K562 (cell line): Measurements from ENCODE around the gene IGSF9. TPM values are rescaled to one million over a fixed set of nuclear protein-coding genes. Genes with fewer than 3 reads are reported as not detected.

Experiments used
- JUND ChIP-seq, 2 experiments: IDR thresholded peaks; 2 replicates in 1 of 2; 3 replicates in 1 of 2; pipeline ENCODE4 v1.6.1; 2011; ENCODE audit warnings: borderline replicate concordance in 2 of 2, low read depth in 2 of 2, low read length in 2 of 2, improper control_type of control experiment in 1 of 2, missing biosample characterization in 1 of 2, missing genetic modification characterization in 1 of 2, missing genetic modification reagents in 1 of 2
- NEUROD1 ChIP-seq: fragments of 150-350 bp; IDR thresholded peaks from 2 replicates; pipeline ENCODE4 v1.6.1; 2014; ENCODE audit warnings: borderline replicate concordance, low read length, low read depth; ENCODE audit not compliant: partially characterized antibody
- RCOR1 ChIP-seq, 2 experiments: IDR thresholded peaks; 2 replicates each; pipeline ENCODE4 v1.6.1; 2012; ENCODE audit warnings: low read depth in 2 of 2, low read length in 2 of 2, borderline replicate concordance in 1 of 2, improper control_type of control experiment in 1 of 2
- XRCC5 ChIP-seq: fragments of 200-400 bp; formaldehyde crosslinking; IDR thresholded peaks from 2 replicates; pipeline ENCODE4 v1.6.1; 2017; ENCODE audit warnings: low read depth, mild to moderate bottlenecking, low read length
- YBX1 ChIP-seq: fragments of 450-650 bp; IDR thresholded peaks from 2 replicates; pipeline ENCODE4 v1.7.1; 2016; ENCODE audit warnings: mild to moderate bottlenecking
- ZNF57 ChIP-seq: fragments of 450-650 bp; formaldehyde crosslinking; IDR thresholded peaks from 2 replicates; pipeline ENCODE4 v1.4.0; 2020; ENCODE audit warnings: mild to moderate bottlenecking, moderate library complexity
- polyA plus RNA-seq, 8 experiments: library from polyadenylated mRNA; depleted of rRNA in 4 of 8; stranded (reverse) in 5 of 8; unstranded in 3 of 8; fragments of >200 nt; fragmentation: Nextera tagmentation in 2 of 8; fragmentation: Illumina TruSeq in 1 of 8; extraction: Ambion mirVana in 2 of 8; extraction: Trizol in 1 of 8; gene quantifications; 2 replicates each; pipeline versions ENCODE4 v1.2.1 to v1.2.3, GENCODE V29; 2011 to 2014; ENCODE audit warnings: inconsistent platforms in 1 of 8, missing spikeins in 1 of 8
- total RNA-seq, 7 experiments: library from RNA; depleted of rRNA in 6 of 7; stranded (reverse); fragments of >200 nt in 6 of 7; fragmentation: Illumina TruSeq in 2 of 7; extraction: Trizol in 2 of 7; gene quantifications; 2 replicates each; pipeline versions ENCODE4 v1.2.1 to v1.2.3, GENCODE V29; 2011 to 2021; ENCODE audit warnings: low replicate concordance in 1 of 7
- TF ChIP-seq, protein P1 (sequence below), 2 experiments: fragments of 450-650 bp; formaldehyde crosslinking in 1 of 2; IDR thresholded peaks; 2 replicates each; pipeline versions ENCODE4 v1.4.0 to v1.6.1; 2014 to 2020; ENCODE audit warnings: mild to moderate bottlenecking in 2 of 2, borderline replicate concordance in 1 of 2, low read depth in 1 of 2
- TF ChIP-seq, protein P2 (sequence below), 2 experiments: IDR thresholded peaks; 2 replicates each; pipeline ENCODE4 v1.6.1; 2011; ENCODE audit warnings: borderline replicate concordance in 1 of 2, control low read depth in 1 of 2, low read depth in 1 of 2, low read length in 1 of 2, mild to moderate bottlenecking in 1 of 2, mixed read lengths in 1 of 2, moderate library complexity in 1 of 2; ENCODE audit not compliant: insufficient read depth in 1 of 2, insufficient read length in 1 of 2, poor library complexity in 1 of 2, severe bottlenecking in 1 of 2; ENCODE audit errors: extremely low read depth in 1 of 2
- TF ChIP-seq, protein P3 (sequence below): fragments of 250-450 bp; sonication (Bioruptor Pico); IDR thresholded peaks from 2 replicates; pipeline ENCODE4 v1.4.0; 2020

IGSF9 gene
- total and polyA plus RNA-seq, 9 of the 15 experiments (the other 6 are each of a cell fraction or from before 2014, with no cell fraction given) = 0.03 to 0.29 (median 0.07) TPM; not detected in 1

DNA sequence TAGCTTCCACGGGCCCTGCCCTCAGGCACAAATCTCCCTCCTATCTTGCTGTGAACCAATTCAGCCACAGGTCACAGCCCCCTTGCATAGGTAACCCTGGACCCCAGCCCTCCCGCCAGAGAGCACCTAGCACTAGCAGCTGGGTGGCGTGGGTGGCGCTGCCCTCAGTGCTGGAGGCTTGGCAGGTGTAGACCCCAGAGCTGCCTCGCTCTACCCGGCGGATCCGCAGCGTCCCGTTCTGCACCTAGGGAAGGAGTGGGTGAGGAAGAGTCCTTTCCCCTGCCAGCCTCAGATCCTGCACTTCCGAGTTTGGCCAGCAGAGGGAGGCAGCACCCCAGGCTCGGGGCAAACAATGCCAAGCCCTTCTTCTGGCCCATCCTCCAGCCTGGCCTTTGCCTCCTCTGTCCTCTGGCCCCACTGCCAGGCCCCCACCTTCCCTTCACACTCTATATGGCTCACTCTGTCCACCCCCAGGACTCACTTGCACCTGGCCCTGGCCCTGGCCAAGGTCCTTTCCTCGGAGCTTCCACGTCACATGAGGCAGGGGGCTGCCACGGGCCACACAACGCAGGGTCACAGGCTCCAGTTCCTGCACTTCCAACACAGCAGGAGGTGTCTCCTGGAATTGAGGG is 9.0 kb downstream of the IGSF9 start (continued):
- TF ChIP-seq, protein P1, sequence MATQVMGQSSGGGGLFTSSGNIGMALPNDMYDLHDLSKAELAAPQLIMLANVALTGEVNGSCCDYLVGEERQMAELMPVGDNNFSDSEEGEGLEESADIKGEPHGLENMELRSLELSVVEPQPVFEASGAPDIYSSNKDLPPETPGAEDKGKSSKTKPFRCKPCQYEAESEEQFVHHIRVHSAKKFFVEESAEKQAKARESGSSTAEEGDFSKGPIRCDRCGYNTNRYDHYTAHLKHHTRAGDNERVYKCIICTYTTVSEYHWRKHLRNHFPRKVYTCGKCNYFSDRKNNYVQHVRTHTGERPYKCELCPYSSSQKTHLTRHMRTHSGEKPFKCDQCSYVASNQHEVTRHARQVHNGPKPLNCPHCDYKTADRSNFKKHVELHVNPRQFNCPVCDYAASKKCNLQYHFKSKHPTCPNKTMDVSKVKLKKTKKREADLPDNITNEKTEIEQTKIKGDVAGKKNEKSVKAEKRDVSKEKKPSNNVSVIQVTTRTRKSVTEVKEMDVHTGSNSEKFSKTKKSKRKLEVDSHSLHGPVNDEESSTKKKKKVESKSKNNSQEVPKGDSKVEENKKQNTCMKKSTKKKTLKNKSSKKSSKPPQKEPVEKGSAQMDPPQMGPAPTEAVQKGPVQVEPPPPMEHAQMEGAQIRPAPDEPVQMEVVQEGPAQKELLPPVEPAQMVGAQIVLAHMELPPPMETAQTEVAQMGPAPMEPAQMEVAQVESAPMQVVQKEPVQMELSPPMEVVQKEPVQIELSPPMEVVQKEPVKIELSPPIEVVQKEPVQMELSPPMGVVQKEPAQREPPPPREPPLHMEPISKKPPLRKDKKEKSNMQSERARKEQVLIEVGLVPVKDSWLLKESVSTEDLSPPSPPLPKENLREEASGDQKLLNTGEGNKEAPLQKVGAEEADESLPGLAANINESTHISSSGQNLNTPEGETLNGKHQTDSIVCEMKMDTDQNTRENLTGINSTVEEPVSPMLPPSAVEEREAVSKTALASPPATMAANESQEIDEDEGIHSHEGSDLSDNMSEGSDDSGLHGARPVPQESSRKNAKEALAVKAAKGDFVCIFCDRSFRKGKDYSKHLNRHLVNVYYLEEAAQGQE (IDR thresholded peaks at IDR 0.05; ENCODE audit: borderline replicate concordance) = peak; percentile 83
- TF ChIP-seq, protein P1 (CRISPR knock-in tag; IDR thresholded peaks at IDR 0.05; ENCODE audit: low read depth) = 0 out of 2 replicates have a peak, but pooled peaks have one; percentile 65
- no peak for TF ChIP-seq YBX1
- TF ChIP-seq ZNF57 = no peak
- peak; percentile 84; the same call in 1 of the 2 replicates for TF ChIP-seq XRCC5
- TF ChIP-seq, protein P2, sequence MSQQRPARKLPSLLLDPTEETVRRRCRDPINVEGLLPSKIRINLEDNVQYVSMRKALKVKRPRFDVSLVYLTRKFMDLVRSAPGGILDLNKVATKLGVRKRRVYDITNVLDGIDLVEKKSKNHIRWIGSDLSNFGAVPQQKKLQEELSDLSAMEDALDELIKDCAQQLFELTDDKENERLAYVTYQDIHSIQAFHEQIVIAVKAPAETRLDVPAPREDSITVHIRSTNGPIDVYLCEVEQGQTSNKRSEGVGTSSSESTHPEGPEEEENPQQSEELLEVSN (IDR thresholded peaks at IDR 0.05; ENCODE audit: borderline replicate concordance in 1 of 2, extremely low read depth in 1 of 2, insufficient read depth in 1 of 2, insufficient read length in 1 of 2, low read depth in 1 of 2, low read length in 1 of 2, poor library complexity in 1 of 2, severe bottlenecking in 1 of 2) = no peak
- TF ChIP-seq RCOR1 (IDR thresholded peaks at IDR 0.05; ENCODE audit: borderline replicate concordance in 1 of 2, low read depth in 2 of 2, low read length in 2 of 2) = peak in 1 of 2 experiments; percentile 59; a peak in 1 of 4 replicates
- peak; percentile 34; the same call in 1 of the 2 replicates for TF ChIP-seq JUND (IDR thresholded peaks at IDR 0.05; ENCODE audit: borderline replicate concordance, low read depth, low read length)
- TF ChIP-seq JUND (tag; IDR thresholded peaks at IDR 0.05; ENCODE audit: borderline replicate concordance, low read depth, low read length) = no peak
- TF ChIP-seq NEUROD1 = no peak
- TF ChIP-seq, protein P3, sequence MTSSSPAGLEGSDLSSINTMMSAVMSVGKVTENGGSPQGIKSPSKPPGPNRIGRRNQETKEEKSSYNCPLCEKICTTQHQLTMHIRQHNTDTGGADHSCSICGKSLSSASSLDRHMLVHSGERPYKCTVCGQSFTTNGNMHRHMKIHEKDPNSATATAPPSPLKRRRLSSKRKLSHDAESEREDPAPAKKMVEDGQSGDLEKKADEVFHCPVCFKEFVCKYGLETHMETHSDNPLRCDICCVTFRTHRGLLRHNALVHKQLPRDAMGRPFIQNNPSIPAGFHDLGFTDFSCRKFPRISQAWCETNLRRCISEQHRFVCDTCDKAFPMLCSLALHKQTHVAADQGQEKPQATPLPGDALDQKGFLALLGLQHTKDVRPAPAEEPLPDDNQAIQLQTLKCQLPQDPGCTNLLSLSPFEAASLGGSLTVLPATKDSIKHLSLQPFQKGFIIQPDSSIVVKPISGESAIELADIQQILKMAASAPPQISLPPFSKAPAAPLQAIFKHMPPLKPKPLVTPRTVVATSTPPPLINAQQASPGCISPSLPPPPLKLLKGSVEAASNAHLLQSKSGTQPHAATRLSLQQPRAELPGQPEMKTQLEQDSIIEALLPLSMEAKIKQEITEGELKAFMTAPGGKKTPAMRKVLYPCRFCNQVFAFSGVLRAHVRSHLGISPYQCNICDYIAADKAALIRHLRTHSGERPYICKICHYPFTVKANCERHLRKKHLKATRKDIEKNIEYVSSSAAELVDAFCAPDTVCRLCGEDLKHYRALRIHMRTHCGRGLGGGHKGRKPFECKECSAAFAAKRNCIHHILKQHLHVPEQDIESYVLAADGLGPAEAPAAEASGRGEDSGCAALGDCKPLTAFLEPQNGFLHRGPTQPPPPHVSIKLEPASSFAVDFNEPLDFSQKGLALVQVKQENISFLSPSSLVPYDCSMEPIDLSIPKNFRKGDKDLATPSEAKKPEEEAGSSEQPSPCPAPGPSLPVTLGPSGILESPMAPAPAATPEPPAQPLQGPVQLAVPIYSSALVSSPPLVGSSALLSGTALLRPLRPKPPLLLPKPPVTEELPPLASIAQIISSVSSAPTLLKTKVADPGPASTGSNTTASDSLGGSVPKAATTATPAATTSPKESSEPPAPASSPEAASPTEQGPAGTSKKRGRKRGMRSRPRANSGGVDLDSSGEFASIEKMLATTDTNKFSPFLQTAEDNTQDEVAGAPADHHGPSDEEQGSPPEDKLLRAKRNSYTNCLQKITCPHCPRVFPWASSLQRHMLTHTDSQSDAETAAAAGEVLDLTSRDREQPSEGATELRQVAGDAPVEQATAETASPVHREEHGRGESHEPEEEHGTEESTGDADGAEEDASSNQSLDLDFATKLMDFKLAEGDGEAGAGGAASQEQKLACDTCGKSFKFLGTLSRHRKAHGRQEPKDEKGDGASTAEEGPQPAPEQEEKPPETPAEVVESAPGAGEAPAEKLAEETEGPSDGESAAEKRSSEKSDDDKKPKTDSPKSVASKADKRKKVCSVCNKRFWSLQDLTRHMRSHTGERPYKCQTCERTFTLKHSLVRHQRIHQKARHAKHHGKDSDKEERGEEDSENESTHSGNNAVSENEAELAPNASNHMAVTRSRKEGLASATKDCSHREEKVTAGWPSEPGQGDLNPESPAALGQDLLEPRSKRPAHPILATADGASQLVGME (CRISPR knock-in tag) = peak; percentile 22; the same call in 1 of the 2 replicates
